HEK293T (cell line): ENCODE data around the gene ZBTB46.

Experiments used
- CTCF ChIA-PET: fragments of 350-600 bp; formaldehyde crosslinking; extraction: SDS; loops from one replicate; lab custom pipeline; 2021; ENCODE audit warnings: antibody characterized with exemption, inconsistent platforms; lab: Yijun Ruan, JAX
- POLR2A ChIA-PET: fragments of 350-600 bp; formaldehyde crosslinking; extraction: SDS; loops from one replicate; lab custom pipeline; 2020; ENCODE audit warnings: antibody characterized with exemption, inconsistent platforms; lab: Yijun Ruan, JAX
- DNase-seq: peaks from one replicate; pipeline ENCODE4 v3.0.0; 2012; ENCODE audit warnings: mixed read lengths; ENCODE audit errors: extremely low spot score
- ARNT ChIP-seq: fragments of 450-650 bp; IDR thresholded peaks from 2 replicates; pipeline ENCODE4 v1.6.1; 2017; ENCODE audit warnings: mild to moderate bottlenecking
- BHLHE40 ChIP-seq: fragments of 450-650 bp; IDR thresholded peaks from 2 replicates; pipeline ENCODE4 v1.6.1; 2016; ENCODE audit warnings: mild to moderate bottlenecking, moderate library complexity, borderline replicate concordance
- CTBP1 ChIP-seq: fragments of 450-650 bp; IDR thresholded peaks from 2 replicates; pipeline ENCODE4 v1.6.1; 2016; ENCODE audit warnings: borderline replicate concordance
- ELF4 ChIP-seq: fragments of 450-650 bp; IDR thresholded peaks from 2 replicates; pipeline ENCODE4 v1.6.1; 2017; ENCODE audit warnings: antibody characterized with exemption
- FOXA1 ChIP-seq: fragments of 450-650 bp; IDR thresholded peaks from 2 replicates; pipeline ENCODE4 v1.6.1; 2016; ENCODE audit warnings: mild to moderate bottlenecking
- FOXK2 ChIP-seq: fragments of 450-650 bp; IDR thresholded peaks from 2 replicates; pipeline ENCODE4 v1.6.1; 2016; ENCODE audit warnings: mild to moderate bottlenecking
- FOXM1 ChIP-seq: fragments of 450-650 bp; IDR thresholded peaks from 2 replicates; pipeline ENCODE4 v1.6.1; 2017; ENCODE audit warnings: mild to moderate bottlenecking, borderline replicate concordance
- HDGF ChIP-seq: fragments of 450-650 bp; IDR thresholded peaks from 2 replicates; pipeline ENCODE4 v1.6.1; 2017; ENCODE audit warnings: antibody characterized with exemption, borderline replicate concordance
- L3MBTL2 ChIP-seq: fragments of 450-650 bp; conservative IDR thresholded peaks from 2 replicates; pipeline ENCODE4 v1.6.1; 2016; ENCODE audit warnings: mild to moderate bottlenecking
- LEF1 ChIP-seq: fragments of 450-650 bp; IDR thresholded peaks from 2 replicates; pipeline ENCODE4 v1.6.1; 2017; ENCODE audit warnings: mild to moderate bottlenecking, borderline replicate concordance
- NFRKB ChIP-seq: fragments of 450-650 bp; IDR thresholded peaks from 2 replicates; pipeline ENCODE4 v1.6.1; 2016; ENCODE audit warnings: mild to moderate bottlenecking, moderate library complexity
- PKNOX1 ChIP-seq: fragments of 450-650 bp; IDR thresholded peaks from 2 replicates; pipeline ENCODE4 v1.6.1; 2016
- SP1 ChIP-seq: fragments of 450-650 bp; IDR thresholded peaks from 2 replicates; pipeline ENCODE4 v1.6.1; 2017
- SUZ12 ChIP-seq: fragments of 450-650 bp; IDR thresholded peaks from 2 replicates; pipeline ENCODE4 v1.6.1; 2016; ENCODE audit warnings: mild to moderate bottlenecking
- TARDBP ChIP-seq: fragments of 450-650 bp; IDR thresholded peaks from 2 replicates; pipeline ENCODE4 v1.6.1; 2016
- ZNF384 ChIP-seq: fragments of 450-650 bp; IDR thresholded peaks from 2 replicates; pipeline ENCODE4 v1.6.1; 2016

ZBTB46 gene

GRCh38 chr20:63755933-63756647 lies 75.0 kb downstream of the ZBTB46 start:
- POLR2A ChIA-PET = no interaction called here

GRCh38 chr20:63754008-63754407 lies 77.1 kb downstream of the ZBTB46 start:
- no peak for TF ChIP-seq FOXA1
- no peak for TF ChIP-seq SUZ12
- no peak for TF ChIP-seq BHLHE40
- no peak for TF ChIP-seq ARNT
- no peak for TF ChIP-seq TARDBP
- no peak for TF ChIP-seq FOXM1
- no peak for TF ChIP-seq HDGF
- no peak for TF ChIP-seq CTBP1
- TF ChIP-seq NFRKB = no peak
- no peak for TF ChIP-seq FOXK2
- no peak for TF ChIP-seq ELF4
- TF ChIP-seq SP1 = no peak
- no peak for TF ChIP-seq LEF1
- TF ChIP-seq PKNOX1 = no peak
- no peak for TF ChIP-seq ZNF384
- no peak for TF ChIP-seq L3MBTL2
- POLR2A ChIA-PET = no interaction called here
- CTCF ChIA-PET = no interaction called here
- DNase-seq = no peak

More at GRCh38 chr20:63755933-63756647, 75.0 kb downstream of the ZBTB46 start:
- TF ChIP-seq CTBP1 = no peak
- DNase-seq = no peak
- CTCF ChIA-PET = no interaction called here

- POLR2A ChIA-PET = no interaction called here
- TF ChIP-seq HDGF (no peak), BHLHE40 (no peak), LEF1 (no peak), FOXA1 (no peak), SUZ12 (no peak), FOXM1 (no peak), NFRKB (no peak), PKNOX1 (no peak), ZNF384 (no peak)
- CTCF ChIA-PET = no interaction called here
- DNase-seq = no peak
These were observed 77.7 kb downstream of the ZBTB46 start for GRCh38 chr20:63753381-63753780.

GRCh38 chr20:63752411-63753101 lies 78.5 kb downstream of the ZBTB46 start:
- no peak for DNase-seq
- TF ChIP-seq FOXA1 (no peak), SUZ12 (no peak), L3MBTL2 (no peak), ELF4 (no peak), FOXK2 (no peak), NFRKB (no peak), ARNT (no peak), SP1 (no peak), BHLHE40 (no peak), FOXM1 (no peak), CTBP1 (no peak), LEF1 (no peak)
- ChIA-PET CTCF (no interaction called here), POLR2A (no interaction called here)

GRCh38 chr20:63751471-63752271 lies 79.4 kb downstream of the ZBTB46 start:
- no peak for TF ChIP-seq LEF1
- no peak for TF ChIP-seq FOXK2
- no peak for DNase-seq
- CTCF ChIA-PET = no interaction called here
- POLR2A ChIA-PET = interaction anchor here (1.9 kb wide), 1 partner anchor 11 kb away, joined by 8 read pairs; no protein-coding TSS in a partner anchor

- ChIA-PET CTCF (no interaction called here), POLR2A (interaction anchor here (1.9 kb wide), 1 partner anchor 10 kb away, joined by 8 read pairs; no protein-coding TSS in a partner anchor)
- no peak for DNase-seq
- TF ChIP-seq BHLHE40 (no peak), L3MBTL2 (no peak), ARNT (no peak), NFRKB (no peak), SP1 (no peak), CTBP1 (no peak), FOXK2 (no peak), TARDBP (no peak), ELF4 (no peak), HDGF (no peak), PKNOX1 (no peak), SUZ12 (no peak), ZNF384 (no peak)
These were observed 80.1 kb downstream of the ZBTB46 start for GRCh38 chr20:63750807-63751470.
